GM12878 (cell line): ENCODE data around the gene THRA. TPM values are rescaled to one million over a fixed set of nuclear protein-coding genes. Genes with fewer than 3 reads are reported as not detected.

Experiments used
- ATAC-seq: fragments of 200-7000 bp; cut with Tn5 transposase; 3 replicates; pipeline ENCODE4 v1.9.1; 2020; ENCODE audit warnings: mild to moderate bottlenecking, moderate library complexity
- BruUV-seq: library from RNA; stranded (reverse); fragments of 400-500 nt; replicated peaks from 2 replicates; lab custom pipeline; 2021; lab: Mats Ljungman, UMichigan
- CTCF ChIA-PET: fragments of 300-600 bp; sonication (Branson Sonifier 250); formaldehyde crosslinking; extraction: SDS; loops from one replicate; lab custom pipeline; 2021; ENCODE audit warnings: inconsistent platforms; lab: Yijun Ruan, JAX
- POLR2A ChIA-PET: fragments of 350-600 bp; formaldehyde crosslinking; extraction: SDS; loops from one replicate; lab custom pipeline; 2021; ENCODE audit warnings: inconsistent platforms; lab: Charles Lee
- RAD21 ChIA-PET: fragments of 300-600 bp; sonication (Branson Sonifier 250); formaldehyde crosslinking; loops from one replicate; lab custom pipeline; 2023; ENCODE audit warnings: antibody characterized with exemption; ENCODE audit not compliant: unreplicated experiment; lab: Charles Lee
- SMC1A ChIA-PET: fragments of 300-600 bp; sonication (Branson Sonifier 250); formaldehyde crosslinking; loops from one replicate; lab custom pipeline; 2023; ENCODE audit not compliant: unreplicated experiment, uncharacterized antibody; lab: Charles Lee
- DNase-seq: peaks from one replicate; pipeline ENCODE4 v3.0.0-alpha.2; 2011; ENCODE audit warnings: low read depth, low spot score
- FAIRE-seq: peaks from 3 replicates; lab custom pipeline; 2011; peaks lifted over from hg19 to GRCh38; lab: Jason Lieb, UNC
- H2AFZ ChIP-seq: 2 replicates; pipeline ENCODE4 v1.6.0; 2011; ENCODE audit warnings: low read depth, low read length, control low read depth; ENCODE audit not compliant: control insufficient read depth
- H3K27ac ChIP-seq: 2 replicates; pipeline ENCODE4 v1.5.1; 2011; ENCODE audit warnings: control low read depth; ENCODE audit not compliant: control insufficient read depth, insufficient read depth
- H3K27me3 ChIP-seq, 2 experiments: replicated peaks in 1 of 2; 2 replicates each; pipeline versions ENCODE4 v1.6.0 to v1.6.1; 2011; ENCODE audit warnings: low read length in 1 of 2; ENCODE audit not compliant: control insufficient read depth in 2 of 2, insufficient read depth in 2 of 2
- H3K36me3 ChIP-seq, 2 experiments: 2 replicates each; pipeline ENCODE4 v1.5.1; 2011; ENCODE audit warnings: low read length in 1 of 2; ENCODE audit not compliant: control insufficient read depth in 2 of 2, insufficient read depth in 2 of 2
- H3K4me1 ChIP-seq: 2 replicates; pipeline ENCODE4 v1.6.1; 2011; ENCODE audit warnings: mild to moderate bottlenecking, low read length, moderate library complexity, mixed read lengths; ENCODE audit not compliant: control insufficient read depth, insufficient read depth
- H3K4me2 ChIP-seq: 2 replicates; pipeline ENCODE4 v1.6.0; 2011; ENCODE audit warnings: control low read depth; ENCODE audit not compliant: control insufficient read depth, insufficient read depth
- H3K4me3 ChIP-seq: fragments of 200-600 bp; sonication (generic); 2 replicates; pipeline ENCODE4 v1.5.1; 2016
- H3K79me2 ChIP-seq: 2 replicates; pipeline ENCODE4 v1.6.0; 2011; ENCODE audit warnings: low read length; ENCODE audit not compliant: control insufficient read depth, insufficient read depth
- H3K9ac ChIP-seq: 2 replicates; pipeline ENCODE4 v1.8.0; 2011; ENCODE audit warnings: low read length, control low read depth, mixed read lengths; ENCODE audit not compliant: control insufficient read depth, insufficient read depth
- H3K9me3 ChIP-seq: replicated peaks from 3 replicates; pipeline ENCODE4 v1.5.1; 2011; ENCODE audit warnings: mild to moderate bottlenecking, low read length; ENCODE audit not compliant: control insufficient read depth, insufficient read depth
- H4K20me1 ChIP-seq: 2 replicates; pipeline ENCODE4 v1.6.0; 2011; ENCODE audit not compliant: control insufficient read depth, insufficient read depth
- BHLHE40 ChIP-seq, 2 experiments: fragments of 450-650 bp in 1 of 2; IDR thresholded peaks; 2 replicates each; pipeline ENCODE4 v1.6.1; 2011 to 2017; ENCODE audit warnings: low read depth in 2 of 2, borderline replicate concordance in 1 of 2, improper control_type of control experiment in 1 of 2, low read length in 1 of 2, mild to moderate bottlenecking in 1 of 2
- CTCF ChIP-seq, 3 experiments: IDR thresholded peaks in 2 of 3; conservative IDR thresholded peaks in 1 of 3; 2 replicates each; pipeline ENCODE4 v1.5.1; 2011; ENCODE audit warnings: low read depth in 3 of 3, low read length in 3 of 3, mild to moderate bottlenecking in 3 of 3, control low read depth in 2 of 3, moderate library complexity in 2 of 3, inconsistent platforms in 1 of 3, mixed read lengths in 1 of 3; ENCODE audit not compliant: control insufficient read depth in 2 of 3, insufficient read depth in 1 of 3; ENCODE audit errors: extremely low read depth in 1 of 3
- NKRF ChIP-seq: fragments of 450-650 bp; conservative IDR thresholded peaks from 2 replicates; pipeline ENCODE4 v1.6.1; 2017; ENCODE audit warnings: mild to moderate bottlenecking, moderate library complexity
- NR2C1 ChIP-seq: fragments of 450-650 bp; IDR thresholded peaks from 2 replicates; pipeline ENCODE4 v1.6.1; 2017; ENCODE audit warnings: antibody characterized with exemption, mild to moderate bottlenecking, moderate library complexity
- PBX3 ChIP-seq: IDR thresholded peaks from 2 replicates; pipeline ENCODE4 v1.6.1; 2011; ENCODE audit warnings: mild to moderate bottlenecking, low read depth, low read length, moderate library complexity; ENCODE audit not compliant: insufficient replicate concordance
- RCOR1 ChIP-seq: conservative IDR thresholded peaks from 2 replicates; pipeline ENCODE4 v1.6.1; 2012; ENCODE audit warnings: low read depth, low read length, improper control_type of control experiment
- REST ChIP-seq: IDR thresholded peaks from 2 replicates; pipeline ENCODE4 v1.6.1; 2012; ENCODE audit warnings: mild to moderate bottlenecking, low read depth, low read length
- SIN3A ChIP-seq: IDR thresholded peaks from 2 replicates; pipeline ENCODE4 v1.6.1; 2012; ENCODE audit warnings: low read depth, low read length, improper control_type of control experiment
- STAT3 ChIP-seq: IDR thresholded peaks from 2 replicates; pipeline ENCODE4 v1.6.1; 2011; ENCODE audit warnings: low read depth, low read length, improper control_type of control experiment
- WGBS: methylation state at CpG from one replicate; pipeline ENCODE4 v1.1.6; 2016; ENCODE audit warnings: low lambda C conversion rate; ENCODE audit not compliant: insufficient replicate concordance, insufficient coverage; ENCODE audit errors: missing lambda C conversion rate; 5-methylcytosine and 5-hydroxymethylcytosine counted together
- in situ Hi-C: fragments of 300-500 bp; cut with MboI; formaldehyde crosslinking; loops from 9 replicates; pipeline ENCODE4 v1.14.3; 2018; ENCODE audit warnings: mixed read lengths
- intact Hi-C: fragments of 100-400 bp; cut with micrococcal nuclease; formaldehyde crosslinking; loops from one replicate; pipeline ENCODE4 v1.14.2; 2022; ENCODE audit not compliant: unreplicated experiment
- polyA plus RNA-seq, 11 experiments: library from polyadenylated mRNA; depleted of rRNA in 4 of 11; unstranded in 6 of 11; stranded (reverse) in 5 of 11; fragments of >200 nt; fragmentation: Nextera tagmentation in 4 of 11; fragmentation: Illumina TruSeq in 1 of 11; extraction: Ambion mirVana in 4 of 11; extraction: Trizol in 1 of 11; gene quantifications; 1 replicate in 1 of 11; 2 replicates in 10 of 11; pipeline versions ENCODE4 v1.2.1 to v1.2.3, GENCODE V29; 2011 to 2016; ENCODE audit warnings: inconsistent platforms in 2 of 11, missing spikeins in 2 of 11, low read depth in 1 of 11
- total RNA-seq, 4 experiments: library from RNA; depleted of rRNA in 3 of 4; stranded (reverse); fragments of >200 nt in 3 of 4; fragmentation: Illumina TruSeq in 1 of 4; extraction: Trizol in 1 of 4; gene quantifications; 2 replicates each; pipeline versions ENCODE4 v1.2.1 to v1.2.3, GENCODE V29; 2013 to 2021

The THRA gene
- total and polyA plus RNA-seq, 10 of the 15 experiments (the other 5 are each of a cell fraction or from before 2014, with no cell fraction given), result 0.03 to 2.0 (median 0.64) TPM

- FAIRE-seq, result no peak
- peak overlapping the region; percentile 96; the same call in 1 of the 2 replicates for H2AFZ ChIP-seq
- 16% methylated on average over 14 of the region's 14 CpGs for WGBS
- no peaks in the 10 kb centered on the region for H3K79me2 ChIP-seq
- H3K9ac ChIP-seq, result no peak overlapping the region
- peaks cover 26% of the 10 kb centered on the region for H3K4me1 ChIP-seq
- no peaks in the 10 kb centered on the region for H4K20me1 ChIP-seq
- no peaks in the 10 kb centered on the region for H3K36me3 ChIP-seq
- ChIA-PET SMC1A (interaction anchor here (0.5 to 2.3 kb wide), 8 partner anchors 12 to 293 kb away, joined by 3 to 17 read pairs (median 4); partner anchors contain the start of gene MED24), CTCF (interaction anchor here (0.5 to 15.2 kb wide), 5 partner anchors 16 to 97 kb away, joined by 3 to 120 read pairs (median 7); partner anchors contain the start of gene MED24), POLR2A (interaction anchor here (0.6 to 1.3 kb wide), 3 partner anchors 16 to 182 kb away, joined by 5 to 10 read pairs (median 6); partner anchors contain the start of genes MED24 and NR1D1), RAD21 (interaction anchor here (1.1 to 1.7 kb wide), 3 partner anchors 15 to 43 kb away, joined by 3 to 5 read pairs (median 4); no protein-coding TSS in a partner anchor)
- in situ Hi-C loops (no loop called here), intact Hi-C loops (loop anchor here (10.0 kb wide), 1 partner anchor 95 kb away; no protein-coding TSS in a partner anchor)
- H3K4me2 ChIP-seq, result peak overlapping the region; percentile 94
- H3K4me3 ChIP-seq, result no peak overlapping the region
- DNase-seq, result no peak
- H3K27me3 ChIP-seq, result peaks cover 0 to under 1% of the 10 kb centered on the region in 2 experiments; a peak in 2 of 4 replicates
- no peak overlapping the region for H3K27ac ChIP-seq
- peak; percentile 71 for ATAC-seq
- BruUV-seq, result no TSS peak
- no peaks in the 10 kb centered on the region for H3K9me3 ChIP-seq
- no peak for TF ChIP-seq SIN3A
- no peak for TF ChIP-seq RCOR1
- peak in 2 of 3 experiments; percentile 10 to 16; a peak in 1 of 6 replicates for TF ChIP-seq CTCF (IDR thresholded peaks at IDR 0.05 in 2 of 3, conservative IDR thresholded peaks at IDR 0.05 in 1 of 3; ENCODE audit: control insufficient read depth in 2 of 3, extremely low read depth in 1 of 3, insufficient read depth in 1 of 3, low read depth in 3 of 3, low read length in 3 of 3)
- no peak for TF ChIP-seq NR2C1
- no peak for TF ChIP-seq REST
- no peak for TF ChIP-seq PBX3
- TF ChIP-seq NKRF, result no peak
- peak in 1 of 2 experiments; percentile 23; a peak in 1 of 4 replicates for TF ChIP-seq BHLHE40 (IDR thresholded peaks at IDR 0.05; ENCODE audit: borderline replicate concordance in 1 of 2, low read depth in 2 of 2, low read length in 1 of 2)
- TF ChIP-seq STAT3, result no peak
Measured at GRCh38 chr17:40069751-40070708, 7.3 kb downstream of the THRA start.
